ENCODE data around the gene ZFAND3. TPM values are rescaled to one million over a fixed set of nuclear protein-coding genes. Genes with fewer than 3 reads are reported as not detected.

Gene ZFAND3
- total and polyA plus RNA-seq, 10 of the 15 experiments (the other 5 are each of a cell fraction or from before 2014, with no cell fraction given), result 0.90 to 34.4 (median 16.3) TPM

- Histone ChIP-seq H3K79me2 (ENCODE audit: control insufficient read depth, insufficient read depth, low read length) (no peaks in the 10 kb centered on the region), H3K9me3 (replicated peaks; ENCODE audit: control insufficient read depth, insufficient read depth, low read length) (no peaks in the 10 kb centered on the region), H4K20me1 (ENCODE audit: control insufficient read depth, insufficient read depth) (no peaks in the 10 kb centered on the region), H3K9ac (ENCODE audit: control insufficient read depth, insufficient read depth, low read length) (no peak overlapping the region), H3K4me2 (ENCODE audit: control insufficient read depth, insufficient read depth) (no peak overlapping the region), H3K27me3 (replicated peaks in 1 of 2; ENCODE audit: control insufficient read depth in 2 of 2, insufficient read depth in 2 of 2, low read length in 1 of 2) (no peaks in the 10 kb centered on the region), H3K27ac (ENCODE audit: control insufficient read depth, insufficient read depth) (no peak overlapping the region), H3K36me3 (ENCODE audit: control insufficient read depth in 2 of 2, insufficient read depth in 2 of 2, low read length in 1 of 2) (no peaks in the 10 kb centered on the region; a peak in 1 of 4 replicates), H3K4me3 (no peak overlapping the region), H2AFZ (ENCODE audit: control insufficient read depth, low read depth, low read length) (no peak overlapping the region), H3K4me1 (ENCODE audit: control insufficient read depth, insufficient read depth, low read length) (no peaks in the 10 kb centered on the region)
- no peak for FAIRE-seq
- SMC1A ChIA-PET (ENCODE audit: uncharacterized antibody, unreplicated experiment), result interaction anchor here (0.6 kb wide), 1 partner anchor 459 kb away, joined by 3 read pairs; no protein-coding TSS in a partner anchor
- POLR2A ChIA-PET, result no interaction called here
- no peak for DNase-seq (ENCODE audit: low read depth, low spot score)
- CTCF ChIA-PET, result no interaction called here
- WGBS (ENCODE audit: insufficient coverage, insufficient replicate concordance, low lambda C conversion rate, missing lambda C conversion rate), result 91% methylated on average over 1 of the region's 2 CpGs
- TF ChIP-seq PAX5 (IDR thresholded peaks at IDR 0.05; ENCODE audit: borderline replicate concordance, low read depth, low read length) (no peak), NR2F1 (conservative IDR thresholded peaks at IDR 0.05) (no peak), GATAD2B (conservative IDR thresholded peaks at IDR 0.05; ENCODE audit: low read depth) (no peak), RFX5 (IDR thresholded peaks at IDR 0.05; ENCODE audit: low read depth, low read length) (no peak), CBX5 (IDR thresholded peaks at IDR 0.05; ENCODE audit: low read depth) (no peak), CBX3 (IDR thresholded peaks at IDR 0.05; ENCODE audit: borderline replicate concordance, low read depth) (no peak)
- BruUV-seq (replicated peaks), result no TSS peak
- in situ Hi-C loops (cut with MboI), result no loop called here
- RAD21 ChIA-PET (ENCODE audit: unreplicated experiment), result no interaction called here
- no peak for ATAC-seq
- intact Hi-C loops (cut with micrococcal nuclease; ENCODE audit: unreplicated experiment), result loop anchor here (10.0 kb wide), 1 partner anchor 316 kb away; no protein-coding TSS in a partner anchor
These were observed 359.0 kb downstream of the ZFAND3 start for GRCh38 chr6:38178584-38178886.

GRCh38 chr6:38179300-38179699, 359.8 kb downstream of the ZFAND3 start:
- in situ Hi-C loops (cut with MboI), result no loop called here

More at GRCh38 chr6:38179300-38179699, 359.8 kb downstream of the ZFAND3 start:
- 88% methylated on average over 7 of the region's 7 CpGs for WGBS (ENCODE audit: insufficient coverage, insufficient replicate concordance, low lambda C conversion rate, missing lambda C conversion rate)
- Histone ChIP-seq H2AFZ (ENCODE audit: control insufficient read depth, low read depth, low read length) (no peak overlapping the region), H3K4me3 (no peak overlapping the region), H3K4me1 (ENCODE audit: control insufficient read depth, insufficient read depth, low read length) (no peaks in the 10 kb centered on the region), H3K36me3 (ENCODE audit: control insufficient read depth in 2 of 2, insufficient read depth in 2 of 2, low read length in 1 of 2) (no peaks in the 10 kb centered on the region), H3K27me3 (replicated peaks in 1 of 2; ENCODE audit: control insufficient read depth in 2 of 2, insufficient read depth in 2 of 2, low read length in 1 of 2) (no peaks in the 10 kb centered on the region), H3K27ac (ENCODE audit: control insufficient read depth, insufficient read depth) (no peak overlapping the region), H3K9ac (ENCODE audit: control insufficient read depth, insufficient read depth, low read length) (no peak overlapping the region), H3K9me3 (replicated peaks; ENCODE audit: control insufficient read depth, insufficient read depth, low read length) (no peaks in the 10 kb centered on the region), H3K4me2 (ENCODE audit: control insufficient read depth, insufficient read depth) (no peak overlapping the region), H3K79me2 (ENCODE audit: control insufficient read depth, insufficient read depth, low read length) (no peaks in the 10 kb centered on the region), H4K20me1 (ENCODE audit: control insufficient read depth, insufficient read depth) (no peaks in the 10 kb centered on the region)
- CTCF ChIA-PET, result no interaction called here
- intact Hi-C loops (cut with micrococcal nuclease; ENCODE audit: unreplicated experiment), result loop anchor here (10.0 kb wide), 1 partner anchor 316 kb away; no protein-coding TSS in a partner anchor
- BruUV-seq (replicated peaks), result no TSS peak
- POLR2A ChIA-PET, result no interaction called here
- RAD21 ChIA-PET (ENCODE audit: unreplicated experiment), result interaction anchor here (1.9 kb wide), 1 partner anchor 314 kb away, joined by 5 read pairs; no protein-coding TSS in a partner anchor
- FAIRE-seq, result no peak
- SMC1A ChIA-PET (ENCODE audit: uncharacterized antibody, unreplicated experiment), result no interaction called here
- no peak for DNase-seq (ENCODE audit: low read depth, low spot score)
- TF ChIP-seq RBBP5 (conservative IDR thresholded peaks at IDR 0.05) (no peak), CHD4 (IDR thresholded peaks at IDR 0.05) (no peak), CREM (IDR thresholded peaks at IDR 0.05; ENCODE audit: low read depth) (no peak), SUZ12 (IDR thresholded peaks at IDR 0.05; ENCODE audit: unreplicated experiment) (no peak), SIX5 (IDR thresholded peaks at IDR 0.05; ENCODE audit: low read depth, low read length, severe bottlenecking) (no peak), ZZZ3 (IDR thresholded peaks at IDR 0.05; ENCODE audit: control insufficient read depth, insufficient read length, low read depth) (no peak), STAT3 (IDR thresholded peaks at IDR 0.05; ENCODE audit: low read depth, low read length) (no peak), SPI1 (IDR thresholded peaks at IDR 0.05; ENCODE audit: borderline replicate concordance, insufficient read depth, low read depth, low read length) (no peak), KDM1A (IDR thresholded peaks at IDR 0.05; ENCODE audit: borderline replicate concordance) (no peak), RELA (IDR thresholded peaks at IDR 0.05; ENCODE audit: borderline replicate concordance, partially characterized antibody) (no peak), PAX5 (IDR thresholded peaks at IDR 0.05; ENCODE audit: borderline replicate concordance, low read depth, low read length) (no peak), NBN (IDR thresholded peaks at IDR 0.05) (no peak), YBX1 (IDR thresholded peaks at IDR 0.05) (no peak), NFYA (IDR thresholded peaks at IDR 0.05; ENCODE audit: borderline replicate concordance, low read depth, low read length) (no peak), ZNF217 (IDR thresholded peaks at IDR 0.05) (no peak), MEF2A (IDR thresholded peaks at IDR 0.05; ENCODE audit: insufficient read depth, low read depth, low read length) (no peak), ZNF622 (IDR thresholded peaks at IDR 0.05) (no peak)
- ATAC-seq, result no peak; the same call in 2 of the 3 replicates
